Vagina (tissue), 2 donors: ENCODE results near the gene ABLIM2. TPM values are rescaled to one million over a fixed set of nuclear protein-coding genes. Genes with fewer than 3 reads are reported as not detected.

Experiments used
- DNase-seq, 2 donors: peaks; one replicate each; pipeline ENCODE4 v3.0.0-alpha.2; 2017; ENCODE audit errors: extremely low spot score in 2 of 2
- H3K27ac ChIP-seq: fragments of 200-600 bp; sonication (generic); one replicate; pipeline ENCODE4 v1.5.1; 2019
- H3K27me3 ChIP-seq: fragments of 200-600 bp; sonication (generic); one replicate; pipeline ENCODE4 v1.5.1; 2019
- H3K36me3 ChIP-seq, 2 donors: fragments of 200-600 bp; sonication (generic); one replicate each; pipeline ENCODE4 v1.5.1; 2017 to 2019
- H3K4me1 ChIP-seq: fragments of 200-600 bp; sonication (generic); one replicate; pipeline ENCODE4 v1.5.1; 2019
- H3K4me3 ChIP-seq, 2 donors: fragments of 200-600 bp; sonication (generic); 1 replicate in 1 of 2; 2 replicates in 1 of 2; pipeline ENCODE4 v1.5.1; 2016 to 2019
- H3K9me3 ChIP-seq: fragments of 200-600 bp; sonication (generic); one replicate; pipeline ENCODE4 v1.5.1; 2019
- POLR2A ChIP-seq, 2 donors: fragments of 450-650 bp; IDR thresholded peaks; one replicate each; pipeline ENCODE4 v1.6.1; 2017; ENCODE audit warnings: antibody characterized with exemption in 2 of 2, mild to moderate bottlenecking in 2 of 2, moderate library complexity in 2 of 2
- POLR2AphosphoS5 ChIP-seq, 2 donors: sonication (generic); formaldehyde crosslinking; IDR thresholded peaks; one replicate each; pipeline ENCODE4 v1.9.0; 2017; ENCODE audit warnings: antibody characterized with exemption in 2 of 2, mild to moderate bottlenecking in 2 of 2, low read depth in 1 of 2; ENCODE audit not compliant: insufficient read depth in 1 of 2
- intact Hi-C: fragments of 100-400 bp; cut with DNase I; formaldehyde crosslinking; loops from one replicate; pipeline ENCODE4 v1.15.1; 2023
- total RNA-seq: library from RNA; depleted of rRNA; stranded (reverse); fragments of >200 nt; gene quantifications from one replicate; pipeline ENCODE4 v1.2.3, GENCODE V29; 2016
- TF ChIP-seq, protein P1 (sequence below), 3 experiments: fragments of 450-650 bp in 2 of 3; fragments of 200-600 bp in 1 of 3; sonication (generic) in 1 of 3; IDR thresholded peaks; one replicate each; pipeline ENCODE4 v1.5.1; 2017 to 2019; ENCODE audit warnings: antibody characterized with exemption in 3 of 3, mild to moderate bottlenecking in 2 of 3, moderate library complexity in 2 of 3

The ABLIM2 gene
- total RNA-seq, 1 donor from 2014 or later = 15.5 TPM

DNA sequence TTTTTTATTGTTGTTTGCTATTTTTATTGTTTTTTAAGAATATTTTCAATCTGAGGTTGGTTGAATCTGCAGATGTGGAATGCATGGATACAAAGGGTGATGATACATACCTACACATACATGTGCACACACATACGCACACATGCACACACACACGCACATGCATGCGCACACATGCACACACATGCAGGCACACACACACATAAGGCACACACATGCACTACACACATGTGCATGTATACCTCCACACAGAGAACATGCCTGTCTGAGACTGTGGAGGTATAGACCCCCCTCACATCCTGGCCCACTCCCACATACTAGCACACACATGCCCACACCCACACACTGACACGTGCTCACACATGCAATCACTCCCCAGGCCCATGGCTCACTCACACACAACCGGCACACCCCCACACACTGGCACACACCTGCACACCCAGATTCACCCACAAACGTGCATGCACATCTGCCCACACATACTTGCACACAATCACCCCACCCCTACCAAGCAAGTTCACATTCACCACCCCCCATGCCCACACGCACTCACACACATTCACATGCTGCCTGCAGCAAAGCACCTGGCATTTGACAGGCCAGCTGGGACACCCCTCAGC is 121.4 kb downstream of the ABLIM2 start:
- no peaks in the 10 kb centered on the region for H3K27me3 ChIP-seq
- H3K27ac ChIP-seq = no peak overlapping the region
- TF ChIP-seq POLR2A (IDR thresholded peaks at IDR 0.05) (no peak), POLR2AphosphoS5 (IDR thresholded peaks at IDR 0.05; ENCODE audit: insufficient read depth in 1 of 2, low read depth in 1 of 2) (no peak)
- TF ChIP-seq, protein P1, sequence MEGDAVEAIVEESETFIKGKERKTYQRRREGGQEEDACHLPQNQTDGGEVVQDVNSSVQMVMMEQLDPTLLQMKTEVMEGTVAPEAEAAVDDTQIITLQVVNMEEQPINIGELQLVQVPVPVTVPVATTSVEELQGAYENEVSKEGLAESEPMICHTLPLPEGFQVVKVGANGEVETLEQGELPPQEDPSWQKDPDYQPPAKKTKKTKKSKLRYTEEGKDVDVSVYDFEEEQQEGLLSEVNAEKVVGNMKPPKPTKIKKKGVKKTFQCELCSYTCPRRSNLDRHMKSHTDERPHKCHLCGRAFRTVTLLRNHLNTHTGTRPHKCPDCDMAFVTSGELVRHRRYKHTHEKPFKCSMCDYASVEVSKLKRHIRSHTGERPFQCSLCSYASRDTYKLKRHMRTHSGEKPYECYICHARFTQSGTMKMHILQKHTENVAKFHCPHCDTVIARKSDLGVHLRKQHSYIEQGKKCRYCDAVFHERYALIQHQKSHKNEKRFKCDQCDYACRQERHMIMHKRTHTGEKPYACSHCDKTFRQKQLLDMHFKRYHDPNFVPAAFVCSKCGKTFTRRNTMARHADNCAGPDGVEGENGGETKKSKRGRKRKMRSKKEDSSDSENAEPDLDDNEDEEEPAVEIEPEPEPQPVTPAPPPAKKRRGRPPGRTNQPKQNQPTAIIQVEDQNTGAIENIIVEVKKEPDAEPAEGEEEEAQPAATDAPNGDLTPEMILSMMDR (IDR thresholded peaks at IDR 0.05) = no peak
- intact Hi-C loops = no loop called here
- H3K4me3 ChIP-seq = no peak overlapping the region
- H3K4me1 ChIP-seq = no peaks in the 10 kb centered on the region
- no peaks in the 10 kb centered on the region for H3K36me3 ChIP-seq
- no peaks in the 10 kb centered on the region for H3K9me3 ChIP-seq
- no peak for DNase-seq

- no peaks in the 10 kb centered on the region for H3K9me3 ChIP-seq
- TF ChIP-seq, protein P1 (IDR thresholded peaks at IDR 0.05) = no peak
- no peak for TF ChIP-seq POLR2AphosphoS5 (IDR thresholded peaks at IDR 0.05; ENCODE audit: insufficient read depth in 1 of 2, low read depth in 1 of 2)
- no peak for TF ChIP-seq POLR2A (IDR thresholded peaks at IDR 0.05)
- no peaks in the 10 kb centered on the region for H3K36me3 ChIP-seq
- no peak overlapping the region for H3K4me3 ChIP-seq
- no peak for DNase-seq
- intact Hi-C loops = no loop called here
- no peaks in the 10 kb centered on the region for H3K27me3 ChIP-seq
- H3K27ac ChIP-seq = no peak overlapping the region
- H3K4me1 ChIP-seq = no peaks in the 10 kb centered on the region
These were observed 123.2 kb downstream of the ABLIM2 start for GRCh38 chr4:8035371-8035780.

DNA sequence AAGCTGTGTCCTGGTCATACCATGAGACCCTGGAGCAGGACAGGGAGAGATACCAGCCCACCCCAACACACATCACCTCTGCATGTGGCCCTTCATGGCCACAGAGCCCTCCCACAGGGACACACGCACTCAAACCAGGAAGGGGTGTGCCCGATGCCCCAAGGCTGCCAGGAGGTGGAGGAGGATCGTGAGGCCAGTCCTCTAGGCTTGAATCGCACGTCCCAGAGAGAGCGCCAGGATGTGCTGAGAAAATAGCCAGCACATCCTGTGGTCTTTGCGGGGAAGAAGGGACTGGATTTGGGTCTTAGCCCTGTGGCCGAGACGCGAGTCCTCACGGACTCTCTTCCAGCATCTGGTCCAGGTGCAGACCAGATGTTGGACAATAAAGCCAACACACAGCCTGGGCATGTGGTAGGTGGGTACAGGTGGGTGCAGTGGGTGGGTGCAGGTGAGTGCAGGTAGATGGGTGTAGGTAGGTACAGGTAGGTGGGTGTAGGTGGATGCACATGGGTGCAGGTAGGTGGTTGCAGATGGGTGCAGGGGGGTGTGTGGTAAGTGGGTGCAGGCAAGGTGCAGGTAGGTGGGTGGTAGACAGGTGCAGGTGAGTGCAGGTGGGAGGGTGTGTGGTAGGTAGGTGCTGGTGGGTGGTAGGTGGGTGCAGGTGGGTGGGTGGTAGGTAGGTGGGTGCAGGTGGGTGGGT is 124.6 kb downstream of the ABLIM2 start:
- no peaks in the 10 kb centered on the region for H3K27me3 ChIP-seq
- H3K9me3 ChIP-seq = no peaks in the 10 kb centered on the region
- no peaks in the 10 kb centered on the region for H3K36me3 ChIP-seq
- no peaks in the 10 kb centered on the region for H3K4me1 ChIP-seq
- no peak overlapping the region for H3K4me3 ChIP-seq
- TF ChIP-seq POLR2AphosphoS5 (IDR thresholded peaks at IDR 0.05; ENCODE audit: insufficient read depth in 1 of 2, low read depth in 1 of 2) (no peak), POLR2A (IDR thresholded peaks at IDR 0.05) (no peak)
- TF ChIP-seq, protein P1 (IDR thresholded peaks at IDR 0.05) = no peak
- no peak overlapping the region for H3K27ac ChIP-seq
- intact Hi-C loops = no loop called here
- DNase-seq = no peak

GRCh38 chr4:8033067-8033755 is 125.4 kb downstream of the ABLIM2 start:
- H3K36me3 ChIP-seq = no peaks in the 10 kb centered on the region
- DNase-seq = no peak
- intact Hi-C loops = no loop called here
- H3K9me3 ChIP-seq = no peaks in the 10 kb centered on the region
- H3K4me1 ChIP-seq = no peaks in the 10 kb centered on the region
- no peak overlapping the region for H3K27ac ChIP-seq
- no peak for TF ChIP-seq POLR2A (IDR thresholded peaks at IDR 0.05)
- TF ChIP-seq, protein P1 (IDR thresholded peaks at IDR 0.05) = no peak
- no peak overlapping the region for H3K4me3 ChIP-seq
- H3K27me3 ChIP-seq = no peaks in the 10 kb centered on the region

DNA sequence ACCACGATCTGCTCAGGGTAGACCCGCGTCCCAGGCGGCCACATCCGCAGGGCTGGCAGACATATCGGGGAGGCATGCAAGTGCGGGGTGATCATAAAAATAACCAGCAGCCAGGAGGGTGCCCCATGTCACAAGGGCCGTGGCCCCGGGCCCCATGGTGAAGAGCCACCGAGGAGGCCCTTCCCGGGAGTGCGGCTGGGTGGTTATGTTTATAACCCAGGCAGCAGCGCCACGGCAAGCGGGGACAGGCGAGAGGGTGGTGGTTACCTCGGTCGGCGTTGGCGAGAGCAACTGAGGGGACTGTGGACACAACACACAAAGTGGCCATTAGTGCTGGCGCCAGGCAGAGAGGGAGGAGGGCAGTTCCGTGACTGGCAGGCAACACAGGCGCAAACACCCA is 126.2 kb downstream of the ABLIM2 start:
- intact Hi-C loops = no loop called here
- H3K9me3 ChIP-seq = no peaks in the 10 kb centered on the region

More for the DNA sequence above, 126.2 kb downstream of the ABLIM2 start:
- DNase-seq = no peak
- TF ChIP-seq POLR2A (IDR thresholded peaks at IDR 0.05) (no peak), POLR2AphosphoS5 (IDR thresholded peaks at IDR 0.05; ENCODE audit: insufficient read depth in 1 of 2, low read depth in 1 of 2) (no peak)
- TF ChIP-seq, protein P1 (IDR thresholded peaks at IDR 0.05) = no peak
- no peak overlapping the region for H3K4me3 ChIP-seq
- no peaks in the 10 kb centered on the region for H3K27me3 ChIP-seq
- H3K4me1 ChIP-seq = no peaks in the 10 kb centered on the region
- no peak overlapping the region for H3K27ac ChIP-seq
- H3K36me3 ChIP-seq = no peaks in the 10 kb centered on the region
